B cell (primary cell): ENCODE results near the gene SLC25A29. TPM values are rescaled to one million over a fixed set of nuclear protein-coding genes. Genes with fewer than 3 reads are reported as not detected.
A peak's percentile ranks its signal among the peaks of the same experiment; 100 is the strongest.

Experiments
- ATAC-seq: fragments of 200-7000 bp; cut with Tn5 transposase; one replicate; pipeline ENCODE4 v1.10.0; 2021; ENCODE audit warnings: low read depth, mild to moderate bottlenecking, moderate number of reproducible peaks, moderate library complexity
- CTCF ChIA-PET: fragments of 350-600 bp; sonication (Branson Sonifier 250); formaldehyde crosslinking; loops from one replicate; lab custom pipeline; 2021; ENCODE audit warnings: antibody characterized with exemption, inconsistent platforms; lab: Charles Lee
- POLR2A ChIA-PET: fragments of 350-600 bp; sonication (Branson Sonifier 250); formaldehyde crosslinking; loops from one replicate; lab custom pipeline; 2021; ENCODE audit warnings: antibody characterized with exemption; lab: Charles Lee
- DNase-seq: peaks from one replicate; pipeline ENCODE4 v3.0.0; 2013
- H2AFZ ChIP-seq: 2 replicates; pipeline ENCODE4 v1.6.1; 2012; ENCODE audit warnings: mild to moderate bottlenecking, low read depth, low read length; ENCODE audit not compliant: insufficient read depth, poor library complexity, severe bottlenecking
- H3K27ac ChIP-seq, 2 donors: 1 replicate in 1 of 2; 2 replicates in 1 of 2; pipeline ENCODE4 v1.5.1; 2012 to 2013; ENCODE audit warnings: low read length in 2 of 2, mild to moderate bottlenecking in 2 of 2, moderate library complexity in 1 of 2
- H3K27me3 ChIP-seq, 4 experiments: fragments of 200-600 bp in 1 of 4; sonication (generic) in 1 of 4; replicated peaks in 1 of 4; 1 replicate in 2 of 4; 2 replicates in 2 of 4; pipeline versions ENCODE4 v1.6.1 to v1.7.0; 2013 to 2016; ENCODE audit warnings: low read length in 3 of 4, mild to moderate bottlenecking in 2 of 4, mixed read lengths in 1 of 4, moderate library complexity in 1 of 4; ENCODE audit not compliant: insufficient read depth in 4 of 4, control insufficient read depth in 3 of 4; ENCODE audit errors: control extremely low read depth in 1 of 4
- H3K36me3 ChIP-seq, 2 experiments: replicated peaks in 1 of 2; 1 replicate in 1 of 2; 2 replicates in 1 of 2; pipeline versions ENCODE4 v1.6.1 to v1.7.1; 2013; ENCODE audit warnings: low read length in 1 of 2; ENCODE audit not compliant: insufficient read depth in 2 of 2, control insufficient read depth in 1 of 2; ENCODE audit errors: control extremely low read depth in 1 of 2, extremely low read depth in 1 of 2
- H3K4me1 ChIP-seq, 2 donors: fragments of 200-600 bp in 1 of 2; sonication (generic) in 1 of 2; 1 replicate in 1 of 2; 2 replicates in 1 of 2; pipeline versions ENCODE4 v1.5.1 to v1.6.1; 2013 to 2017; ENCODE audit warnings: low read length in 2 of 2; ENCODE audit not compliant: control insufficient read depth in 2 of 2, insufficient read depth in 2 of 2
- H3K4me2 ChIP-seq: replicated peaks from 2 replicates; pipeline ENCODE3; 2012; ENCODE audit warnings: mild to moderate bottlenecking, low read depth, low read length; ENCODE audit not compliant: poor library complexity, severe bottlenecking
- H3K4me3 ChIP-seq, 5 experiments: fragments of 200-600 bp in 1 of 5; sonication (generic) in 1 of 5; 1 replicate in 3 of 5; 2 replicates in 2 of 5; pipeline versions ENCODE4 v1.5.1 to v1.7.0; 2011 to 2016; ENCODE audit warnings: low read length in 4 of 5, mild to moderate bottlenecking in 4 of 5, low read depth in 2 of 5, control low read depth in 1 of 5, moderate library complexity in 1 of 5; ENCODE audit not compliant: insufficient read depth in 1 of 5; ENCODE audit errors: control extremely low read depth in 1 of 5, extremely low read depth in 1 of 5
- H3K79me2 ChIP-seq: fragments of 200-600 bp; sonication (generic); one replicate; pipeline ENCODE4 v1.6.0; 2016; ENCODE audit warnings: low read length; ENCODE audit not compliant: control insufficient read depth, insufficient read depth
- H3K9ac ChIP-seq: fragments of 200-600 bp; sonication (generic); 2 replicates; pipeline ENCODE4 v1.6.1; 2017; ENCODE audit warnings: mild to moderate bottlenecking, low read length, moderate library complexity
- H3K9me3 ChIP-seq, 3 donors: one replicate each; pipeline versions ENCODE4 v1.6.1 to v1.7.1; 2013; ENCODE audit warnings: low read length in 2 of 3; ENCODE audit not compliant: control insufficient read depth in 2 of 3, insufficient read depth in 1 of 3; ENCODE audit errors: control extremely low read depth in 1 of 3
- H4K20me1 ChIP-seq: 2 replicates; pipeline ENCODE4 v1.6.0; 2012; ENCODE audit warnings: mild to moderate bottlenecking, low read length; ENCODE audit not compliant: insufficient read depth, control insufficient read depth, poor library complexity, severe bottlenecking
- H3K27ac Mint-ChIP-seq: one replicate; pipeline ENCODE4 v1.8.0; 2021; ENCODE audit warnings: mixed read lengths
- H3K27me3 Mint-ChIP-seq: one replicate; pipeline ENCODE4 v1.8.0; 2021; ENCODE audit warnings: mixed read lengths
- H3K4me1 Mint-ChIP-seq: one replicate; pipeline ENCODE4 v1.8.0; 2021; ENCODE audit warnings: mixed read lengths
- H3K4me3 Mint-ChIP-seq: one replicate; pipeline ENCODE4 v1.8.0; 2021; ENCODE audit warnings: mixed read lengths
- H3K9me3 Mint-ChIP-seq: one replicate; pipeline ENCODE4 v1.8.0; 2022; ENCODE audit warnings: mixed read lengths; ENCODE audit not compliant: insufficient read depth
- CTCF ChIP-seq: fragments of 200-600 bp; IDR thresholded peaks from one replicate; pipeline ENCODE4 v1.8.0; 2022; ENCODE audit warnings: antibody characterized with exemption, mild to moderate bottlenecking
- EZH2 ChIP-seq: IDR thresholded peaks from 2 replicates; pipeline ENCODE4 v1.6.1; 2012; ENCODE audit warnings: borderline replicate concordance, low read depth, mild to moderate bottlenecking, moderate library complexity, low read length; ENCODE audit not compliant: insufficient read depth, poor library complexity, severe bottlenecking
- WGBS: methylation state at CpG from one replicate; pipeline ENCODE4 v1.1.5; 2013; ENCODE audit warnings: missing lambda C conversion rate; ENCODE audit not compliant: insufficient coverage; 5-methylcytosine and 5-hydroxymethylcytosine counted together
- intact Hi-C: fragments of 100-400 bp; cut with micrococcal nuclease; formaldehyde crosslinking; loops from one replicate; pipeline ENCODE4 v1.10.0; 2022
- polyA plus RNA-seq: library from polyadenylated mRNA; depleted of rRNA; stranded (reverse); fragments of >200 nt; gene quantifications from 2 replicates; pipeline ENCODE4 v1.2.3, GENCODE V29; 2012
- total RNA-seq, 2 donors: library from RNA; stranded (reverse); fragments of 120-200 nt in 1 of 2; gene quantifications; 1 replicate in 1 of 2; 2 replicates in 1 of 2; pipeline versions ENCODE4 v1.2.3 to v1.2.4, GENCODE V29; 2013 to 2022

SLC25A29 gene
- total and polyA plus RNA-seq, 2 donors (not counting 1 experiment from before 2014, with no cell fraction given), result 15.1 to 99.9 TPM

- CTCF ChIA-PET, result interaction anchor here (0.6 to 2.4 kb wide), 12 partner anchors 12 to 77 kb away, joined by 3 to 15 read pairs (median 4); partner anchors contain the start of gene SLC25A29
- Mint-ChIP-seq H3K27me3 (no peaks in the 10 kb centered on the region), H3K4me1 (peaks cover 5% of the 10 kb centered on the region), H3K4me3 (peak overlapping the region; percentile 78), H3K9me3 (no peaks in the 10 kb centered on the region), H3K27ac (peak overlapping the region; percentile 89)
- POLR2A ChIA-PET, result interaction anchor here (0.6 kb wide), 1 partner anchor 76 kb away, joined by 3 read pairs; no protein-coding TSS in a partner anchor
- Histone ChIP-seq H3K27me3 (no peaks in the 10 kb centered on the region), H2AFZ (peak overlapping the region; percentile 73), H3K79me2 (no peaks in the 10 kb centered on the region), H4K20me1 (no peaks in the 10 kb centered on the region), H3K4me2 (peak overlapping the region; percentile 74), H3K9me3 (no peaks in the 10 kb centered on the region), H3K4me3 (peak overlapping the region; percentile 48 to 70 (median 56)), H3K27ac (peak overlapping the region; percentile 44 to 56), H3K36me3 (no peaks in the 10 kb centered on the region), H3K4me1 (peaks cover 6 to 12% of the 10 kb centered on the region in 2 donors), H3K9ac (peak overlapping the region; percentile 69)
- TF ChIP-seq EZH2 (no peak), CTCF (peak; percentile 95)
- ATAC-seq (peak; percentile 97), DNase-seq (peak; percentile 82)
- 25% methylated on average over 34 of the region's 40 CpGs for WGBS
- intact Hi-C loops, result loop anchor here (1.0 to 5.0 kb wide), 5 partner anchors 12 to 58 kb away; partner anchors contain the start of genes SLC25A29 and WDR25
These were observed 11.9 kb upstream of the SLC25A29 start for GRCh38 chr14:100317912-100318808.
